CD4-positive, alpha-beta T cell treated with Interleukin-10 for 1 hour (primary cell): ENCODE measurements around the gene CWC22.
"Not testable (repeated sequence)": the region's sequence is repeated elsewhere in the genome, so short reads cannot be mapped to it uniquely, and the experiment has no call there.

Experiments
- DNase-seq: peaks from one replicate; pipeline ENCODE4 v3.0.0-alpha.2; 2020

The CWC22 gene

GRCh38 chr2:179948058-179948457 lies 59.0 kb downstream of the CWC22 start:
- no peak for DNase-seq

- no peak for DNase-seq
These were observed 60.1 kb downstream of the CWC22 start for GRCh38 chr2:179946810-179947615.

GRCh38 chr2:179946346-179946745 lies 60.8 kb downstream of the CWC22 start:
- no peak for DNase-seq

GRCh38 chr2:179939259-179939658 lies 67.8 kb downstream of the CWC22 start:
- no peak for DNase-seq

GRCh38 chr2:179938026-179938425 lies 69.1 kb downstream of the CWC22 start:
- DNase-seq, result no peak

- peak; percentile 4 for DNase-seq
These were observed 70.4 kb downstream of the CWC22 start for GRCh38 chr2:179936654-179937053.

GRCh38 chr2:179936141-179936540 lies 71.0 kb downstream of the CWC22 start:
- DNase-seq, result no peak

- no peak for DNase-seq
These were observed 74.3 kb downstream of the CWC22 start for GRCh38 chr2:179932786-179933185.

GRCh38 chr2:179931502-179931901 lies 75.6 kb downstream of the CWC22 start:
- DNase-seq, result no peak

- not testable (repeated sequence) for DNase-seq
These were observed 77.1 kb downstream of the CWC22 start for GRCh38 chr2:179929997-179930396.

- no peak for DNase-seq
These were observed 80.1 kb downstream of the CWC22 start for GRCh38 chr2:179927041-179927440.

- no peak for DNase-seq
These were observed 81.4 kb downstream of the CWC22 start for GRCh38 chr2:179925713-179926112.

GRCh38 chr2:179917272-179917671 lies 89.8 kb downstream of the CWC22 start:
- DNase-seq, result no peak

- DNase-seq, result no peak
These were observed 91.6 kb downstream of the CWC22 start for GRCh38 chr2:179915395-179915992.

GRCh38 chr2:179913809-179914208 lies 93.3 kb downstream of the CWC22 start:
- DNase-seq, result no peak

- no peak for DNase-seq
These were observed 95.5 kb downstream of the CWC22 start for GRCh38 chr2:179911569-179911968.

- DNase-seq, result no peak
These were observed 96.4 kb downstream of the CWC22 start for GRCh38 chr2:179910735-179911113.

GRCh38 chr2:179909845-179910734 lies 97.0 kb downstream of the CWC22 start:
- DNase-seq, result no peak

GRCh38 chr2:179900655-179901054 lies 106.4 kb downstream of the CWC22 start:
- no peak for DNase-seq

- DNase-seq, result no peak
These were observed 107.4 kb downstream of the CWC22 start for GRCh38 chr2:179899666-179900065.

GRCh38 chr2:179898873-179899272 lies 108.2 kb downstream of the CWC22 start:
- DNase-seq, result no peak
